Hepatocyte (in vitro differentiated cells): Measurements from ENCODE around the gene THSD4. TPM values are rescaled to one million over a fixed set of nuclear protein-coding genes. Genes with fewer than 3 reads are reported as not detected.

Experiments
- DNase-seq: peaks from one replicate; pipeline ENCODE4 v3.0.0-alpha.2; 2016; ENCODE audit warnings: low spot score
- H2AFZ ChIP-seq: fragments of 200-600 bp; sonication (generic); 2 replicates; pipeline ENCODE4 v1.6.0; 2016; ENCODE audit warnings: antibody characterized with exemption, mild to moderate bottlenecking
- H3K27ac ChIP-seq: fragments of 200-600 bp; sonication (generic); 2 replicates; pipeline ENCODE4 v1.5.1; 2016; ENCODE audit warnings: mild to moderate bottlenecking
- H3K27me3 ChIP-seq: fragments of 200-600 bp; sonication (generic); 2 replicates; pipeline ENCODE4 v1.6.1; 2016
- H3K36me3 ChIP-seq: fragments of 200-600 bp; sonication (generic); replicated peaks from 2 replicates; pipeline ENCODE4 v1.5.1; 2016; ENCODE audit warnings: low read depth; ENCODE audit not compliant: insufficient read depth
- H3K4me1 ChIP-seq: fragments of 200-600 bp; sonication (generic); 2 replicates; pipeline ENCODE4 v1.5.1; 2016; ENCODE audit warnings: mild to moderate bottlenecking, moderate library complexity; ENCODE audit not compliant: insufficient read depth
- H3K4me2 ChIP-seq: fragments of 200-600 bp; sonication (generic); 2 replicates; pipeline ENCODE4 v1.6.0; 2016
- H3K4me3 ChIP-seq: fragments of 200-600 bp; sonication (generic); 2 replicates; pipeline ENCODE4 v1.5.1; 2016; ENCODE audit warnings: mild to moderate bottlenecking
- H3K79me2 ChIP-seq: fragments of 200-600 bp; sonication (generic); 2 replicates; pipeline ENCODE4 v1.6.0; 2017; ENCODE audit warnings: mild to moderate bottlenecking
- H3K9me2 ChIP-seq: fragments of 200-600 bp; sonication (generic); replicated peaks from 2 replicates; pipeline ENCODE4 v1.6.0; 2017; ENCODE audit warnings: mild to moderate bottlenecking; ENCODE audit not compliant: insufficient read depth
- H3K9me3 ChIP-seq: fragments of 200-600 bp; sonication (generic); 2 replicates; pipeline ENCODE4 v1.5.1; 2016; ENCODE audit warnings: low read depth, mild to moderate bottlenecking
- H4K20me1 ChIP-seq: fragments of 200-600 bp; sonication (generic); 2 replicates; pipeline ENCODE4 v1.6.0; 2016; ENCODE audit warnings: mild to moderate bottlenecking; ENCODE audit not compliant: insufficient read depth, poor library complexity, severe bottlenecking
- EZH2 ChIP-seq: fragments of 200-600 bp; sonication (generic); IDR thresholded peaks from 2 replicates; pipeline ENCODE4 v1.6.1; 2016; ENCODE audit warnings: antibody characterized with exemption, mild to moderate bottlenecking, borderline replicate concordance
- EZH2phosphoT487 ChIP-seq: fragments of 200-600 bp; sonication (generic); IDR thresholded peaks from one replicate; pipeline ENCODE4 v1.6.1; 2018; ENCODE audit warnings: antibody characterized with exemption, mild to moderate bottlenecking, low read depth, moderate library complexity; ENCODE audit not compliant: unreplicated experiment, severe bottlenecking
- WGBS: methylation state at CpG from one replicate; pipeline ENCODE4 v1.1.6; 2016; ENCODE audit warnings: low lambda C conversion rate; ENCODE audit errors: missing lambda C conversion rate; 5-methylcytosine and 5-hydroxymethylcytosine counted together
- polyA plus RNA-seq: library from polyadenylated mRNA; unstranded; fragments of >200 nt; fragmentation: Nextera tagmentation; extraction: Ambion mirVana; gene quantifications from 2 replicates; pipeline ENCODE4 v1.2.1, GENCODE V29; 2016
- total RNA-seq: library from RNA; depleted of rRNA; stranded (reverse); fragments of >200 nt; gene quantifications from 2 replicates; pipeline ENCODE4 v1.2.3, GENCODE V29; 2014
- TF ChIP-seq, protein P1 (sequence below): fragments of 200-600 bp; sonication (generic); IDR thresholded peaks from 2 replicates; pipeline ENCODE4 v1.5.1; 2016; ENCODE audit warnings: antibody characterized with exemption, mild to moderate bottlenecking; ENCODE audit not compliant: poor library complexity

THSD4 gene
- total and polyA plus RNA-seq, 2 experiments from 2014 or later = 4.3 to 7.0 TPM

DNA sequence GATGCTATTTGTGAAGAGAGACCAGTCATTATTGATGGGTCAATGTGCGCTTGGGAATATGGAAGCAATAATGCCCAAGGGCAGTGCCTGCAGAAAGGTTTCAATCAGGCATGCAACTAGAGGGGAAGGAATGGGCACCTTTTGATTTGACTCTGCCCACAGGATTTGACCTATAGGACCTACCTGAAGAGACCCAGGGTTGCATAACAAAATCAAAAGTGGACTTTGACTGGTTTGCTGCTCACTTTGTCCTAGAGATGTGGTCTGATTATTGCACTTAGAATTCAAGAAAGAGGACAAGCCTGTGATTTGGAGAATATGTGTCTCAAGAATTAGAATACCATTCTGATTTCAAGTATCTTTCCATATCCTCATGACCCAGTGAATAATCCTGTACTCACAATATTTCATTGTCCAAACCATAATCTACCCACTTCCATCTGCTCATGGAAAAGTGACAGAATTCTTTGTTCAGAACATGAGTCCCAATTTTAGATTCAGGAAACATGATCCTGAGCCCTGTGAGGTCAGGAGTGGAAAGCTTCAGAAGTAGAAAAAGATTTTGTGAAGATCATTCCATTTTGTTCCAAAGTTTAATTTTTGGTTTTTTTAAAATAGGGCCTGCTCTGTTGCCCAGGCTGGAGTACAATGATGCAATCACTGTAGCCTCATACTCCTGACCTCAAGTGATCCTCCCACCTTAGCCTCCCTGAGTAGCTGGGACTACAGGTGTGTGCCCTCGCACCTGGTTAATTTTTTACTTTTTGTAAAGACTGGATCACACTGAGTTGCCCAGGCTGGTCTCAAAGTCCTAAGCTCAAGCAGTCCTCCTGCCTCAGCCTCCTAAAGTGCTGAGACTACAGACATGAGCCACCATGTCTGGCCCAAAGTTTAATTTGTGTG is 543.8 kb downstream of the THSD4 start:
- Histone ChIP-seq H4K20me1 (no peaks in the 10 kb centered on the region), H3K4me1 (no peaks in the 10 kb centered on the region), H3K4me2 (no peak overlapping the region), H3K27me3 (no peaks in the 10 kb centered on the region), H3K4me3 (no peak overlapping the region), H3K9me2 (no peaks in the 10 kb centered on the region), H3K27ac (no peak overlapping the region), H3K36me3 (no peaks in the 10 kb centered on the region), H2AFZ (no peak overlapping the region), H3K9me3 (no peaks in the 10 kb centered on the region), H3K79me2 (no peaks in the 10 kb centered on the region)
- WGBS = 93% methylated on average over 2 of the region's 2 CpGs
- no peak for DNase-seq
- TF ChIP-seq, protein P1, sequence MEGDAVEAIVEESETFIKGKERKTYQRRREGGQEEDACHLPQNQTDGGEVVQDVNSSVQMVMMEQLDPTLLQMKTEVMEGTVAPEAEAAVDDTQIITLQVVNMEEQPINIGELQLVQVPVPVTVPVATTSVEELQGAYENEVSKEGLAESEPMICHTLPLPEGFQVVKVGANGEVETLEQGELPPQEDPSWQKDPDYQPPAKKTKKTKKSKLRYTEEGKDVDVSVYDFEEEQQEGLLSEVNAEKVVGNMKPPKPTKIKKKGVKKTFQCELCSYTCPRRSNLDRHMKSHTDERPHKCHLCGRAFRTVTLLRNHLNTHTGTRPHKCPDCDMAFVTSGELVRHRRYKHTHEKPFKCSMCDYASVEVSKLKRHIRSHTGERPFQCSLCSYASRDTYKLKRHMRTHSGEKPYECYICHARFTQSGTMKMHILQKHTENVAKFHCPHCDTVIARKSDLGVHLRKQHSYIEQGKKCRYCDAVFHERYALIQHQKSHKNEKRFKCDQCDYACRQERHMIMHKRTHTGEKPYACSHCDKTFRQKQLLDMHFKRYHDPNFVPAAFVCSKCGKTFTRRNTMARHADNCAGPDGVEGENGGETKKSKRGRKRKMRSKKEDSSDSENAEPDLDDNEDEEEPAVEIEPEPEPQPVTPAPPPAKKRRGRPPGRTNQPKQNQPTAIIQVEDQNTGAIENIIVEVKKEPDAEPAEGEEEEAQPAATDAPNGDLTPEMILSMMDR = no peak
- TF ChIP-seq EZH2 = no peak
- no peak for TF ChIP-seq EZH2phosphoT487

DNA sequence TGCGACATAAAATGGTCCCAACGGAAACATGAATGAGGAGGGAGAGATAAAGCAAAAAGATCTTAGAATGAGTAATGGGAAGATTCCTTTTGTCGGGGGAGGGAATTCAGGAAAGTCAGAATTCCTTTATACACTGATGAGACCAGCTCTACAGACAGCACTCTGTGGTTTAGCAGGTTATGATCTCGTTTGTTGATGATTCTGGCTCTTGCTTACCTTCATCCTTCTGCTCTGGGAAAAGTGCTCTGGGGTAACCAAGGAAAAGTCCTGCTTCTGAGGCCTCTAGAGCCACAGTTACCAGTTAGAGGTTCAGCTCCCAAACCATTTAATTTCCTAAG is 544.4 kb downstream of the THSD4 start:
- Histone ChIP-seq H2AFZ (no peak overlapping the region), H3K4me1 (no peaks in the 10 kb centered on the region), H3K4me3 (no peak overlapping the region), H3K36me3 (no peaks in the 10 kb centered on the region), H3K4me2 (no peak overlapping the region), H3K27ac (no peak overlapping the region), H3K9me2 (no peaks in the 10 kb centered on the region), H3K79me2 (no peaks in the 10 kb centered on the region), H3K9me3 (no peaks in the 10 kb centered on the region), H4K20me1 (no peaks in the 10 kb centered on the region), H3K27me3 (no peaks in the 10 kb centered on the region)
- TF ChIP-seq, protein P1 = no peak
- no peak for TF ChIP-seq EZH2
- no peak for TF ChIP-seq EZH2phosphoT487
- WGBS = 78% methylated on average over 4 of the region's 4 CpGs
- DNase-seq = no peak

DNA sequence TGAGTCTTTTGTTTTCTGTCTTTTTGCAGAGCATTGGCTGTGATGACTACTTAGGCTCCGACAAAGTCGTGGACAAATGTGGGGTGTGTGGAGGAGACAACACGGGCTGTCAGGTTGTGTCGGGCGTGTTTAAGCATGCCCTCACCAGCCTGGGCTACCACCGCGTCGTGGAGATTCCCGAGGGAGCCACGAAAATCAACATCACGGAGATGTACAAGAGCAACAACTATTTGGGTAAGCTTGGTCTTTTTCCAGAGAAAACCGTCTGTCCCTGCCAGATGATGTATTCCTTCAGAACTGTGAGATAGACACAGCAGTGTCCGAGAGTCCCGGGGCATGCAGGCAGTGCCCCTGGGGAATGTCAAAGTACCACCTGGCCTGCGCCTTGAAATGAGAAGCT is 545.2 kb downstream of the THSD4 start:
- Histone ChIP-seq H3K9me3 (no peaks in the 10 kb centered on the region), H4K20me1 (no peaks in the 10 kb centered on the region), H3K9me2 (no peaks in the 10 kb centered on the region), H2AFZ (no peak overlapping the region), H3K79me2 (no peaks in the 10 kb centered on the region), H3K36me3 (no peaks in the 10 kb centered on the region), H3K27ac (peak overlapping the region; percentile 44), H3K27me3 (no peaks in the 10 kb centered on the region), H3K4me2 (peak overlapping the region; percentile 14), H3K4me3 (no peak overlapping the region), H3K4me1 (no peaks in the 10 kb centered on the region)
- WGBS = 84% methylated on average over 15 of the region's 15 CpGs
- TF ChIP-seq EZH2phosphoT487 (no peak), EZH2 (no peak)
- TF ChIP-seq, protein P1 = no peak
- no peak for DNase-seq
